Parietal lobe (tissue), 2 donors: ENCODE results near the gene MORC1. TPM values are rescaled to one million over a fixed set of nuclear protein-coding genes. Genes with fewer than 3 reads are reported as not detected.

Experiments
- small RNA-seq: library from RNA; depleted of rRNA; stranded (forward); fragments of <200 nt; gene quantifications from one replicate; pipeline ENCODE3, GENCODE V24; 2014; ENCODE audit warnings: low replicate concordance
- total RNA-seq: library from RNA; depleted of rRNA; stranded (reverse); fragments of >200 nt; gene quantifications from one replicate; pipeline ENCODE4 v1.2.3, GENCODE V29; 2014

Gene MORC1, protein sequence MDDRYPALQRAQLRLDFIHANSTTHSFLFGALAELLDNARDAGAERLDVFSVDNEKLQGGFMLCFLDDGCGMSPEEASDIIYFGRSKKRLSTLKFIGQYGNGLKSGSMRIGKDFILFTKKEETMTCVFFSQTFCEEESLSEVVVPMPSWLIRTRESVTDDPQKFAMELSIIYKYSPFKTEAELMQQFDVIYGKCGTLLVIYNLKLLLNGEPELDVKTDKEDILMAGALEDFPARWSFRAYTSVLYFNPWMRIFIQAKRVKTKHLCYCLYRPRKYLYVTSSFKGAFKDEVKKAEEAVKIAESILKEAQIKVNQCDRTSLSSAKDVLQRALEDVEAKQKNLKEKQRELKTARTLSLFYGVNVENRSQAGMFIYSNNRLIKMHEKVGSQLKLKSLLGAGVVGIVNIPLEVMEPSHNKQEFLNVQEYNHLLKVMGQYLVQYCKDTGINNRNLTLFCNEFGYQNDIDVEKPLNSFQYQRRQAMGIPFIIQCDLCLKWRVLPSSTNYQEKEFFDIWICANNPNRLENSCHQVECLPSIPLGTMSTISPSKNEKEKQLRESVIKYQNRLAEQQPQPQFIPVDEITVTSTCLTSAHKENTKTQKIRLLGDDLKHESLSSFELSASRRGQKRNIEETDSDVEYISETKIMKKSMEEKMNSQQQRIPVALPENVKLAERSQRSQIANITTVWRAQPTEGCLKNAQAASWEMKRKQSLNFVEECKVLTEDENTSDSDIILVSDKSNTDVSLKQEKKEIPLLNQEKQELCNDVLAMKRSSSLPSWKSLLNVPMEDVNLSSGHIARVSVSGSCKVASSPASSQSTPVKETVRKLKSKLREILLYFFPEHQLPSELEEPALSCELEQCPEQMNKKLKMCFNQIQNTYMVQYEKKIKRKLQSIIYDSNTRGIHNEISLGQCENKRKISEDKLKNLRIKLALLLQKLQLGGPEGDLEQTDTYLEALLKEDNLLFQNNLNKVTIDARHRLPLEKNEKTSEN
- not detected for total RNA-seq

DNA sequence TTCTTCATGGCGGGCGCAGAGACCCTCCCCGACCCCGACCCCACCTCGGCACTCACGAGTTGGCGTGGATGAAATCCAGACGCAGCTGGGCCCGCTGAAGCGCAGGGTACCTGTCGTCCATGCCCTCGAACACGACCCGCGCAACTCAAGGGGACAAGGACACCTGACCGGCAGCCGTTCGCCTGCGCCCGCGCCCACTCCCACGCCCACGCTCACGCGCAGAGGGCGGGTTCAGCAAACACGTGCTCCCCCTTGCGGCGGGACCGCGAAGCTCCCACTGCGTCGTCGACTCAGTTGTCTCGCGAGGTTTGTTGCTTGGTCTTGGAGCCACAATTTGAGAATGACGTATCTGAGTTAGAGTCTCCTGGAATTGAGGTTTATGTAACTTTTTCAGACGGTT is at the start of gene MORC1:
Gene MORC1, minus strand, starts transcription at position 196 of the 400 bp plus-strand sequence. Its CDS starts 75 bp downstream, at position 121.

DNA sequence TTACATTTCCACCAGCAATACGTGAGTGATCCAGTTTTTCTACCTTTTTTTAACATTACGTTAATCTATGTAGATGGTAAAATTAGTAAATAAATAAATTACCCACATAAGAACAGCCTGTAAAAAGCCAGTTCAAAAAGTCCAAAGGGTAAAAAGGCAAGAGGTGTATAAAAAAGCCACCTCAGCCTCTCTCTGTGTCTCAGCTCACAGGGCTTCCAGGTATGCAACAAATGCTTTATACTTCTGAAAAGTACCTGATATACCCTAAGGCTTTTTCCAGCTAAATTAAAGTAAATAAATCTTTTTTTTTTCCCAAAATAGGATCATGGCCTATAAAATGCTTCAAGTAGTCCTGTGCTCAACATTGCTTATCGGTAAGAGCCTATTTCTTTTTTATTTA is 18.6 kb upstream of the MORC1 start, which contains the start of gene C3orf85:
Gene C3orf85, plus strand, starts transcription at position 197 of the 400 bp plus-strand sequence. Its CDS starts 129 bp downstream, at position 326.

DNA sequence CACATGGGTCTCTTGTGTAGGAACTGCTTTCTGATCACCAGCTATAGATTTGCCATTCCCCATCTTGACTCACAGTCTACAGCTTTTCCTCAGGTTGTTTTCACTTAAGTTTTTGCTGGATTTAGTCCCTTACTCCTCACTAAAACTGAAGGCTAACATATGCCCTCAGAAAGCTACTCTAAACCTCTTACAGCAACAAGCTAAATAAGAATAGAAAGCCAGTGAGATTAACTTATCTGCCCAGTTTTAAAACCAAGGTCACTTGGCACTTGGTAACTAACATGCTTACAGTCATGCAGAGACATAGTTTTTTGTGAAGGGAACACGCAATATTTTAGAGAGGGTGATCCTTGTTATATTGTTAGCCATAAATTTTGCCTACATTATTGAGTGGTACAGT is 164.2 kb downstream of the MORC1 start, which contains the start of gene GUCA1C:
Gene GUCA1C, minus strand, starts transcription at position 180 of the 400 bp plus-strand sequence. Its CDS starts 117 bp downstream, at position 63.

Small RNAs within 50 kb of the gene (small RNA-seq; reads per million reads assigned to genes)
- not detected for gene RF00012

Other genes with a start within 250 kb of the MORC1 start
- not detected for gene GUCA1C, start 164.3 kb downstream of the MORC1 start, total RNA-seq
- not detected for gene C3orf85, start 18.6 kb upstream of the MORC1 start, total RNA-seq
- not detected for gene DPPA2, start 198.4 kb upstream of the MORC1 start, total RNA-seq
- 1.6 TPM for gene DPPA4, start 219.4 kb upstream of the MORC1 start, total RNA-seq